ENCODE data around the gene TSPAN13. TPM values are rescaled to one million over a fixed set of nuclear protein-coding genes. Genes with fewer than 3 reads are reported as not detected.

TSPAN13 gene
- total RNA-seq, 4 donors from 2014 or later = 2.1 to 8.8 (median 6.5) TPM

GRCh38 chr7:16711730-16712129 is 41.8 kb upstream of the TSPAN13 start:
- 87% methylated on average over 4 of the region's 4 CpGs for WGBS
- no peaks in the 10 kb centered on the region for H3K9me3 ChIP-seq
- no peak overlapping the region for H3K4me3 ChIP-seq
- peaks cover 0 to 16% (median 6%) of the 10 kb centered on the region in 4 donors for H3K36me3 ChIP-seq
- TF ChIP-seq EP300 (IDR thresholded peaks at IDR 0.05) = no peak
- TF ChIP-seq POLR2A (IDR thresholded peaks at IDR 0.05; ENCODE audit: low read depth) = no peak
- TF ChIP-seq CTCF (IDR thresholded peaks at IDR 0.05) = no peak
- TF ChIP-seq POLR2AphosphoS5 (IDR thresholded peaks at IDR 0.05) = no peak
- no peaks in the 10 kb centered on the region for H3K27me3 ChIP-seq
- no peaks in the 10 kb centered on the region for H3K4me1 ChIP-seq
- no peak overlapping the region for H3K27ac ChIP-seq (replicated peaks in 1 of 4)
- intact Hi-C loops (cut with DNase I) = no loop called here
- DNase-seq (ENCODE audit: extremely low spot score) = no peak

- no peak for DNase-seq (ENCODE audit: extremely low spot score)
- intact Hi-C loops (cut with DNase I) = no loop called here
- H3K9me3 ChIP-seq = no peaks in the 10 kb centered on the region
- H3K4me1 ChIP-seq = no peaks in the 10 kb centered on the region
- H3K36me3 ChIP-seq = peaks cover 0 to 6% (median 0%) of the 10 kb centered on the region in 4 donors
- TF ChIP-seq EP300 (IDR thresholded peaks at IDR 0.05) (no peak), POLR2A (IDR thresholded peaks at IDR 0.05; ENCODE audit: low read depth) (no peak), POLR2AphosphoS5 (IDR thresholded peaks at IDR 0.05) (no peak), CTCF (IDR thresholded peaks at IDR 0.05) (no peak)
- H3K27me3 ChIP-seq = no peaks in the 10 kb centered on the region
- no peak overlapping the region for H3K4me3 ChIP-seq
- WGBS = 89% methylated on average over 4 of the region's 4 CpGs
- H3K27ac ChIP-seq (replicated peaks in 1 of 4) = no peak overlapping the region
Observed at GRCh38 chr7:16712916-16713315, 40.6 kb upstream of the TSPAN13 start.

- Histone ChIP-seq H3K27me3 (no peaks in the 10 kb centered on the region), H3K36me3 (no peaks in the 10 kb centered on the region), H3K4me1 (no peaks in the 10 kb centered on the region), H3K9me3 (no peaks in the 10 kb centered on the region), H3K4me3 (no peak overlapping the region), H3K27ac (replicated peaks in 1 of 4) (no peak overlapping the region)
- intact Hi-C loops (cut with DNase I) = no loop called here
- TF ChIP-seq EP300 (IDR thresholded peaks at IDR 0.05) (no peak), POLR2A (IDR thresholded peaks at IDR 0.05; ENCODE audit: low read depth) (no peak), POLR2AphosphoS5 (IDR thresholded peaks at IDR 0.05) (no peak), CTCF (IDR thresholded peaks at IDR 0.05) (no peak)
- DNase-seq (ENCODE audit: extremely low spot score) = no peak
Observed at GRCh38 chr7:16715928-16716327, 37.6 kb upstream of the TSPAN13 start.

- intact Hi-C loops (cut with DNase I) = no loop called here
- Histone ChIP-seq H3K9me3 (no peaks in the 10 kb centered on the region), H3K27ac (replicated peaks in 1 of 4) (no peak overlapping the region), H3K36me3 (no peaks in the 10 kb centered on the region), H3K4me3 (no peak overlapping the region), H3K4me1 (no peaks in the 10 kb centered on the region), H3K27me3 (no peaks in the 10 kb centered on the region)
- DNase-seq (ENCODE audit: extremely low spot score) = no peak
- TF ChIP-seq POLR2AphosphoS5 (IDR thresholded peaks at IDR 0.05) (no peak), CTCF (IDR thresholded peaks at IDR 0.05) (no peak), EP300 (IDR thresholded peaks at IDR 0.05) (no peak), POLR2A (IDR thresholded peaks at IDR 0.05; ENCODE audit: low read depth) (no peak)
- 89% methylated on average over 3 of the region's 3 CpGs for WGBS
Observed at GRCh38 chr7:16718111-16718656, 35.4 kb upstream of the TSPAN13 start.

- 100% methylated on average over 1 of the region's 1 CpG for WGBS
- Histone ChIP-seq H3K27me3 (no peaks in the 10 kb centered on the region), H3K9me3 (no peaks in the 10 kb centered on the region), H3K4me1 (no peaks in the 10 kb centered on the region), H3K27ac (replicated peaks in 1 of 4) (no peak overlapping the region), H3K36me3 (no peaks in the 10 kb centered on the region), H3K4me3 (no peak overlapping the region)
- no peak for DNase-seq (ENCODE audit: extremely low spot score)
- intact Hi-C loops (cut with DNase I) = no loop called here
- TF ChIP-seq EP300 (IDR thresholded peaks at IDR 0.05) (no peak), POLR2AphosphoS5 (IDR thresholded peaks at IDR 0.05) (no peak), POLR2A (IDR thresholded peaks at IDR 0.05; ENCODE audit: low read depth) (no peak), CTCF (IDR thresholded peaks at IDR 0.05) (no peak)
Observed at GRCh38 chr7:16719699-16720098, 33.9 kb upstream of the TSPAN13 start.
